Right renal cortex interstitium (tissue), 3 donors: ENCODE measurements around the gene C6orf163. TPM values are rescaled to one million over a fixed set of nuclear protein-coding genes. Genes with fewer than 3 reads are reported as not detected.

Source experiments
- DNase-seq, 3 donors: peaks; one replicate each; pipeline ENCODE4 v3.0.0-alpha.2; 2013; ENCODE audit warnings: low read depth in 3 of 3, low spot score in 2 of 3
- polyA plus RNA-seq, 3 donors: library from polyadenylated mRNA; unstranded; fragments of 120-200 nt; gene quantifications; one replicate each; pipeline ENCODE4 v1.2.1, GENCODE V29; 2013; ENCODE audit not compliant: insufficient read length in 3 of 3

C6orf163 gene
- polyA plus RNA-seq, 3 donors, result 2.7 to 3.5 (median 3.3) TPM

GRCh38 chr6:87351583-87351982, 7.0 kb downstream of the C6orf163 start:
- DNase-seq, result no peak

GRCh38 chr6:87356181-87356580, 11.6 kb downstream of the C6orf163 start:
- no peak for DNase-seq

GRCh38 chr6:87357479-87358196, 13.0 kb downstream of the C6orf163 start:
- DNase-seq, result no peak

- DNase-seq, result no peak
Measured at GRCh38 chr6:87364602-87365252, 20.1 kb downstream of the C6orf163 start.

GRCh38 chr6:87366072-87366827, 21.6 kb downstream of the C6orf163 start:
- DNase-seq, result no peak

- DNase-seq, result no peak
Measured at GRCh38 chr6:87366899-87367298, 22.3 kb downstream of the C6orf163 start.

GRCh38 chr6:87373377-87373776, 28.8 kb downstream of the C6orf163 start:
- no peak for DNase-seq

GRCh38 chr6:87375315-87375714, 30.7 kb downstream of the C6orf163 start:
- DNase-seq, result no peak

- no peak for DNase-seq
Measured at GRCh38 chr6:87376643-87377042, 32.0 kb downstream of the C6orf163 start.

- DNase-seq, result no peak
Measured at GRCh38 chr6:87378947-87379346, 34.3 kb downstream of the C6orf163 start.

GRCh38 chr6:87382861-87383260, 38.2 kb downstream of the C6orf163 start:
- DNase-seq, result no peak

- DNase-seq, result no peak
Measured at GRCh38 chr6:87384038-87384437, 39.4 kb downstream of the C6orf163 start.

- DNase-seq, result no peak
Measured at GRCh38 chr6:87384449-87384848, 39.8 kb downstream of the C6orf163 start.

GRCh38 chr6:87391334-87391733, 46.7 kb downstream of the C6orf163 start:
- DNase-seq, result no peak

- DNase-seq, result peak in 2 of 3 donors; percentile 36 to 47
Measured at GRCh38 chr6:87393026-87393622, 48.5 kb downstream of the C6orf163 start.

- DNase-seq, result no peak
Measured at GRCh38 chr6:87395431-87395830, 50.8 kb downstream of the C6orf163 start.

- DNase-seq, result no peak
Measured at GRCh38 chr6:87396595-87397392, 52.2 kb downstream of the C6orf163 start.

- DNase-seq, result no peak
Measured at GRCh38 chr6:87397656-87398055, 53.0 kb downstream of the C6orf163 start.

- DNase-seq, result no peak
Measured at GRCh38 chr6:87401832-87402231, 57.2 kb downstream of the C6orf163 start.

- no peak for DNase-seq
Measured at GRCh38 chr6:87407561-87407900, 62.9 kb downstream of the C6orf163 start.
